OCI-M1 (cell line): ENCODE results near the gene RBMXL3.

Experiments used
- DNase-seq: peaks from one replicate; lab custom pipeline; 2025; lab: John Stamatoyannopoulos, UW

The RBMXL3 gene

GRCh38 chrX:115233497-115234455, 44.6 kb downstream of the RBMXL3 start, which contains the start of gene LRCH2:
LRCH2 (minus strand) TSS chrX:115234096; CDS start chrX:115234041, 55 bp downstream.
- no peak for DNase-seq

- DNase-seq, result no peak
These were observed 45.3 kb downstream of the RBMXL3 start for GRCh38 chrX:115234461-115234860.

GRCh38 chrX:115236560-115236959, 47.4 kb downstream of the RBMXL3 start:
- DNase-seq, result no peak

GRCh38 chrX:115237056-115237455, 47.8 kb downstream of the RBMXL3 start:
- no peak for DNase-seq
